PC-3 (cell line): ENCODE measurements around the gene CNPY3. TPM values are rescaled to one million over a fixed set of nuclear protein-coding genes. Genes with fewer than 3 reads are reported as not detected.

ENCODE experiments used
- ATAC-seq: fragments of 200-7000 bp; cut with Tn5 transposase; 2 replicates; pipeline ENCODE4 v1.9.1; 2020; ENCODE audit warnings: mild to moderate bottlenecking, moderate library complexity
- BruUV-seq: library from RNA; stranded (reverse); fragments of 400-500 nt; replicated peaks from 2 replicates; lab custom pipeline; 2021; lab: Mats Ljungman, UMichigan
- CTCF ChIA-PET: fragments of 300-600 bp; sonication (Branson Sonifier 250); formaldehyde crosslinking; loops from one replicate; lab custom pipeline; 2022; ENCODE audit warnings: antibody characterized with exemption; lab: Charles Lee
- POLR2A ChIA-PET: fragments of 300-600 bp; sonication (Branson Sonifier 250); formaldehyde crosslinking; loops from one replicate; lab custom pipeline; 2022; ENCODE audit warnings: antibody characterized with exemption; ENCODE audit not compliant: unreplicated experiment; lab: Charles Lee
- DNase-seq: peaks from one replicate; pipeline ENCODE4 v3.0.0-alpha.2; 2015
- H2AFZ ChIP-seq: fragments of 300-600 bp; sonication (generic); 2 replicates; pipeline ENCODE4 v1.6.0; 2016; ENCODE audit warnings: antibody characterized with exemption, low read length
- H3F3A ChIP-seq: fragments of 300-600 bp; sonication (generic); one replicate; pipeline ENCODE4 v1.6.0; 2017; ENCODE audit warnings: antibody characterized with exemption, low read length, control low read depth, mild to moderate bottlenecking; ENCODE audit not compliant: unreplicated experiment
- H3K27ac ChIP-seq: fragments of 300-600 bp; sonication (generic); 2 replicates; pipeline ENCODE4 v1.5.1; 2016; ENCODE audit warnings: mild to moderate bottlenecking, low read length
- H3K27me3 ChIP-seq: fragments of 300-600 bp; sonication (generic); 2 replicates; pipeline ENCODE4 v1.6.1; 2016; ENCODE audit warnings: low read length, mixed read lengths
- H3K36me3 ChIP-seq: fragments of 300-600 bp; sonication (generic); 2 replicates; pipeline ENCODE4 v1.6.1; 2016; ENCODE audit warnings: low read depth, mixed run types, low read length, mixed read lengths
- H3K4me1 ChIP-seq: fragments of 300-600 bp; sonication (generic); 2 replicates; pipeline ENCODE4 v1.5.1; 2016; ENCODE audit warnings: low read length; ENCODE audit not compliant: insufficient read depth
- H3K4me2 ChIP-seq: fragments of 300-600 bp; sonication (generic); 2 replicates; pipeline ENCODE4 v1.6.0; 2016; ENCODE audit warnings: low read length
- H3K4me3 ChIP-seq: fragments of 300-600 bp; sonication (generic); 2 replicates; pipeline ENCODE4 v1.5.1; 2016; ENCODE audit warnings: mild to moderate bottlenecking, low read length, mixed read lengths
- H3K79me2 ChIP-seq: fragments of 300-600 bp; sonication (generic); 2 replicates; pipeline ENCODE4 v1.6.1; 2017; ENCODE audit warnings: low read length, mixed read lengths
- H3K9ac ChIP-seq: fragments of 300-600 bp; sonication (generic); 2 replicates; pipeline ENCODE4 v1.6.0; 2016; ENCODE audit warnings: mild to moderate bottlenecking, low read length
- H3K9me2 ChIP-seq: fragments of 300-600 bp; sonication (generic); replicated peaks from 2 replicates; pipeline ENCODE4 v1.6.1; 2016; ENCODE audit warnings: mixed run types, low read length, mixed read lengths
- H3K9me3 ChIP-seq: fragments of 300-600 bp; sonication (generic); 2 replicates; pipeline ENCODE4 v1.6.1; 2016; ENCODE audit warnings: low read length, mixed read lengths
- H4K20me1 ChIP-seq: fragments of 300-600 bp; sonication (generic); 2 replicates; pipeline ENCODE4 v1.6.1; 2016; ENCODE audit warnings: low read length, mixed read lengths
- EZH2 ChIP-seq: fragments of 300-600 bp; sonication (generic); IDR thresholded peaks from one replicate; pipeline ENCODE4 v1.6.1; 2017; ENCODE audit warnings: antibody characterized with exemption, mild to moderate bottlenecking, low read length; ENCODE audit not compliant: unreplicated experiment
- EZH2phosphoT487 ChIP-seq: fragments of 300-600 bp; sonication (generic); IDR thresholded peaks from 2 replicates; pipeline ENCODE4 v1.6.1; 2018; ENCODE audit warnings: mild to moderate bottlenecking, antibody characterized with exemption, low read length, borderline replicate concordance
- intact Hi-C: fragments of 100-400 bp; cut with micrococcal nuclease; formaldehyde crosslinking; loops from 2 replicates; pipeline ENCODE4 v1.9.0; 2023
- total RNA-seq: library from RNA; depleted of rRNA; stranded (reverse); fragments of >200 nt; gene quantifications from 2 replicates; pipeline ENCODE4 v1.2.3, GENCODE V29; 2014
- TF ChIP-seq, protein P1 (sequence below): fragments of 300-600 bp; sonication (generic); conservative IDR thresholded peaks from 2 replicates; pipeline ENCODE4 v1.5.1; 2017; ENCODE audit warnings: antibody characterized with exemption, low read depth, mild to moderate bottlenecking, low read length

Gene CNPY3
- total RNA-seq, 1 experiment from 2014 or later: 37.5 TPM

DNA sequence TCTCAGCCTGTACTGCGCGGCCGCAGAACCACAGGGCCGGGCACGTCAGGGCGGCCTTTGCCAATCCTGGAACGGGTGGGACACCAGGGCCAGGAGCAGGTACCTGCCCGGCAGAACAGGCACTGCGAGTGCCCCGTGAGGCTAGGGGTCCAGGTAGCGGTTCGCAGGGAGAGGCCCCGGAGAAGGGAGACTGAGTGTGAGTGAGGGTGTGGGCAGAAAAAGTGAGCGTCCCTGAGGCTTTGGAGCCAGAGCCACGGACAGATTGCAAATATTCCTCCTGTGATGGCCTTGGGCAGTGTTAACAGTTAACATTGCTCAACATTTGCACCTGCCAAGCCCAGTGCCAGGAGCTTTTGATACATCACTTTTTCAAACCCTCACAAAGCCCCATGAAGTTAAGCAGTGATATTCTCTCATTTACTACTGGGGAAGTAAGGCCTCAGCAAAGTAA, 31.8 kb downstream of the CNPY3 start:
- H3K4me2 ChIP-seq: peak overlapping the region; percentile 100
- H2AFZ ChIP-seq: peak overlapping the region; percentile 92
- H3K27me3 ChIP-seq: no peaks in the 10 kb centered on the region
- H3K4me1 ChIP-seq: peaks cover 15% of the 10 kb centered on the region; the same call in 1 of the 2 replicates
- no peak overlapping the region for H3K27ac ChIP-seq
- ChIA-PET CTCF (no interaction called here), POLR2A (interaction anchor here (0.6 to 0.8 kb wide), 3 partner anchors 18 to 310 kb away, joined by 5 to 12 read pairs (median 6); no protein-coding TSS in a partner anchor)
- H4K20me1 ChIP-seq: no peaks in the 10 kb centered on the region
- TSS peak; percentile 10 for BruUV-seq
- no peak for TF ChIP-seq EZH2
- TF ChIP-seq, protein P1, sequence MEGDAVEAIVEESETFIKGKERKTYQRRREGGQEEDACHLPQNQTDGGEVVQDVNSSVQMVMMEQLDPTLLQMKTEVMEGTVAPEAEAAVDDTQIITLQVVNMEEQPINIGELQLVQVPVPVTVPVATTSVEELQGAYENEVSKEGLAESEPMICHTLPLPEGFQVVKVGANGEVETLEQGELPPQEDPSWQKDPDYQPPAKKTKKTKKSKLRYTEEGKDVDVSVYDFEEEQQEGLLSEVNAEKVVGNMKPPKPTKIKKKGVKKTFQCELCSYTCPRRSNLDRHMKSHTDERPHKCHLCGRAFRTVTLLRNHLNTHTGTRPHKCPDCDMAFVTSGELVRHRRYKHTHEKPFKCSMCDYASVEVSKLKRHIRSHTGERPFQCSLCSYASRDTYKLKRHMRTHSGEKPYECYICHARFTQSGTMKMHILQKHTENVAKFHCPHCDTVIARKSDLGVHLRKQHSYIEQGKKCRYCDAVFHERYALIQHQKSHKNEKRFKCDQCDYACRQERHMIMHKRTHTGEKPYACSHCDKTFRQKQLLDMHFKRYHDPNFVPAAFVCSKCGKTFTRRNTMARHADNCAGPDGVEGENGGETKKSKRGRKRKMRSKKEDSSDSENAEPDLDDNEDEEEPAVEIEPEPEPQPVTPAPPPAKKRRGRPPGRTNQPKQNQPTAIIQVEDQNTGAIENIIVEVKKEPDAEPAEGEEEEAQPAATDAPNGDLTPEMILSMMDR: no peak
- TF ChIP-seq EZH2phosphoT487: no peak
- H3K9me2 ChIP-seq: no peaks in the 10 kb centered on the region
- no peaks in the 10 kb centered on the region; the same call in 1 of the 2 replicates for H3K36me3 ChIP-seq
- H3K79me2 ChIP-seq: no peaks in the 10 kb centered on the region
- ATAC-seq (peak; percentile 26), DNase-seq (no peak)
- H3K9ac ChIP-seq: no peak overlapping the region
- intact Hi-C loops: no loop called here
- peak overlapping the region; percentile 79 for H3K4me3 ChIP-seq
- no peaks in the 10 kb centered on the region for H3K9me3 ChIP-seq
- no peaks in the 10 kb centered on the region for H3F3A ChIP-seq

DNA sequence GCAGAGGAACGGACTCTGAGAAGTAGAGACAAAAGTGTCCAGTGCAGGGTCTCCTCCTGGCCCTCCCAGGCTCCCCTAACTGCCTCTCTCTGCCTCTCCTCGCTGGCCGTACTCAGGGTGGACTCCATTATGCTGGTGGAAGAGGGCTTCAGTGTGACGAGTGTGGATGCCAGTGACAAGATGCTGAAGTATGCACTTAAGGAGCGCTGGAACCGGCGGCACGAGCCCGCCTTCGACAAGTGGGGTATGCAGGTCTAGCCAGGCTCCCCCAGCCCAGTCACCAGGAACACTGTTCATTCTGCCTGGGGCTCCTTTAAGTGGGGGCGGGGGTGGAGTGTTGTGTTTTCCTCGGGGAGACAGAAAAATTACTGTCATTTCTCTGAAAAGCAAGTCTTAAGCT, 32.8 kb downstream of the CNPY3 start:
- BruUV-seq: no TSS peak
- Histone ChIP-seq H3K4me1 (peaks cover 15% of the 10 kb centered on the region; the same call in 1 of the 2 replicates), H3K27ac (no peak overlapping the region), H3K27me3 (no peaks in the 10 kb centered on the region), H4K20me1 (no peaks in the 10 kb centered on the region), H3K79me2 (no peaks in the 10 kb centered on the region), H3K9ac (no peak overlapping the region), H3K4me3 (no peak overlapping the region), H3K4me2 (no peak overlapping the region), H3K9me3 (no peaks in the 10 kb centered on the region), H3K36me3 (no peaks in the 10 kb centered on the region; the same call in 1 of the 2 replicates), H3K9me2 (no peaks in the 10 kb centered on the region), H2AFZ (no peak overlapping the region), H3F3A (no peaks in the 10 kb centered on the region)
- intact Hi-C loops: no loop called here
- no peak for ATAC-seq
- DNase-seq: no peak
- ChIA-PET CTCF (no interaction called here), POLR2A (interaction anchor here (0.6 kb wide), 1 partner anchor 35 kb away, joined by 4 read pairs; no protein-coding TSS in a partner anchor)
- TF ChIP-seq EZH2phosphoT487: no peak
- TF ChIP-seq, protein P1: no peak
- no peak for TF ChIP-seq EZH2

DNA sequence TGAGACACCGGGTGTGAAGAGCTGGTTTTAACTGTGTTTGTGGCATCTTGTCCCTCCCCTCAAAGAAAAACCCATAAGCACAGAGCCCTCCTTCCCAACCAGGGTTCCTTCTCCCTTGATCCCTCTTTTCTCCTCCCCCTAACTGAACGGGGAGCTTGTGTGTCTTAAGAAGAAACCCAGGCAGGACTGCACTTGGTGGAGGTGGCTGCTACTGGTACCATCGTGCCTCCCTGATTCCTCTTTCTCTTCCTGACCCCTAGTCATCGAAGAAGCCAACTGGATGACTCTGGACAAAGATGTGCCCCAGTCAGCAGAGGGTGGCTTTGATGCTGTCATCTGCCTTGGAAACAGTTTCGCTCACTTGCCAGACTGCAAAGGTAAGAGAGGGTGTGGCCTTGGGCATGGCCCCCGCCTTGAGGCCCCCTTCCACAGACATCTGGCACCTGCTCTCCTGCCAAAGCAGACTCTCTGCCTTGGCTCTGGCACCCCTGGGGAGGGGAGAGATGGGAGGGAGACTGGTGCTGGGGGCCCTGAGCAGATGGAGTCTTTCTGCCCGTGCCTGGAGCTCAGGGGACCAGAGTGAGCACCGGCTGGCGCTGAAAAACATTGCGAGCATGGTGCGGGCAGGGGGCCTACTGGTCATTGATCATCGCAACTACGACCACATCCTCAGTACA, 33.4 kb downstream of the CNPY3 start:
- Histone ChIP-seq H3K9me3 (no peaks in the 10 kb centered on the region), H3K27me3 (no peaks in the 10 kb centered on the region), H3K4me1 (peaks cover 15% of the 10 kb centered on the region; the same call in 1 of the 2 replicates), H4K20me1 (no peaks in the 10 kb centered on the region), H3K36me3 (no peaks in the 10 kb centered on the region; the same call in 1 of the 2 replicates), H3K9ac (no peak overlapping the region), H3K79me2 (no peaks in the 10 kb centered on the region), H3K27ac (no peak overlapping the region), H3K4me3 (no peak overlapping the region), H3F3A (no peaks in the 10 kb centered on the region), H2AFZ (no peak overlapping the region), H3K9me2 (no peaks in the 10 kb centered on the region), H3K4me2 (no peak overlapping the region)
- ChIA-PET POLR2A (interaction anchor here (0.6 kb wide), 1 partner anchor 34 kb away, joined by 4 read pairs; no protein-coding TSS in a partner anchor), CTCF (no interaction called here)
- no peak for TF ChIP-seq EZH2phosphoT487
- ATAC-seq (no peak), DNase-seq (no peak)
- BruUV-seq: no TSS peak
- intact Hi-C loops: no loop called here
